ENCODE results near the gene TMEM209.

DNA sequence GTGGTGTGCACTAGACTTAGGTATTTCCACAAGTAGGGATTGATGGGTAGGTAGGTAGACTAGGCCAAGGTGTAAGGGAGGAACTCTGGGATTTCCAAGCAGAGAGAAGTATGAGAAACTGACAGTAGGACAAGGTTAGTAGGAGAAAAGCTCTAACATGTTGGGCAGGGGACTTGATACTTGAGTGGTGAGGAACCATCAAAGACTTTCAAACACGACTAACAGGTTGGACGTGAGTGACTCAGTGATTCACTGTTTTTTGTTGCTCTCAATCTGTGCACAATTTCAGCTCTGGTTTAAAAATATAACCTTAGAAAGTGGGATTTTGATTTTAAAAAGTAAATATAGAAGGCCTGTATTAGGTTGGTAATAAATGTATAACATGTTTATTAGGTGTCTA, 90.4 kb downstream of the TMEM209 start:
- no peak for TF ChIP-seq POLR2A (IDR thresholded peaks at IDR 0.05)
- TF ChIP-seq, protein P1, sequence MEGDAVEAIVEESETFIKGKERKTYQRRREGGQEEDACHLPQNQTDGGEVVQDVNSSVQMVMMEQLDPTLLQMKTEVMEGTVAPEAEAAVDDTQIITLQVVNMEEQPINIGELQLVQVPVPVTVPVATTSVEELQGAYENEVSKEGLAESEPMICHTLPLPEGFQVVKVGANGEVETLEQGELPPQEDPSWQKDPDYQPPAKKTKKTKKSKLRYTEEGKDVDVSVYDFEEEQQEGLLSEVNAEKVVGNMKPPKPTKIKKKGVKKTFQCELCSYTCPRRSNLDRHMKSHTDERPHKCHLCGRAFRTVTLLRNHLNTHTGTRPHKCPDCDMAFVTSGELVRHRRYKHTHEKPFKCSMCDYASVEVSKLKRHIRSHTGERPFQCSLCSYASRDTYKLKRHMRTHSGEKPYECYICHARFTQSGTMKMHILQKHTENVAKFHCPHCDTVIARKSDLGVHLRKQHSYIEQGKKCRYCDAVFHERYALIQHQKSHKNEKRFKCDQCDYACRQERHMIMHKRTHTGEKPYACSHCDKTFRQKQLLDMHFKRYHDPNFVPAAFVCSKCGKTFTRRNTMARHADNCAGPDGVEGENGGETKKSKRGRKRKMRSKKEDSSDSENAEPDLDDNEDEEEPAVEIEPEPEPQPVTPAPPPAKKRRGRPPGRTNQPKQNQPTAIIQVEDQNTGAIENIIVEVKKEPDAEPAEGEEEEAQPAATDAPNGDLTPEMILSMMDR (IDR thresholded peaks at IDR 0.05) = no peak

Data from esophagus squamous epithelium (tissue), 4 donors.